CD4-positive, alpha-beta T cell (primary cell): Measurements from ENCODE around the gene LTC4S. TPM values are rescaled to one million over a fixed set of nuclear protein-coding genes. Genes with fewer than 3 reads are reported as not detected.
A peak's percentile ranks its signal among the peaks of the same experiment; 100 is the strongest.

ENCODE experiments used
- ATAC-seq: fragments of 200-7000 bp; cut with Tn5 transposase; one replicate; pipeline ENCODE4 v1.10.0; 2022; ENCODE audit warnings: mild to moderate bottlenecking; ENCODE audit not compliant: poor library complexity
- CTCF ChIA-PET: fragments of 350-600 bp; sonication (Branson Sonifier 250); formaldehyde crosslinking; loops from one replicate; lab custom pipeline; 2021; ENCODE audit warnings: antibody characterized with exemption, inconsistent platforms; lab: Charles Lee
- POLR2A ChIA-PET: fragments of 350-600 bp; sonication (Branson Sonifier 250); formaldehyde crosslinking; loops from one replicate; lab custom pipeline; 2021; ENCODE audit warnings: antibody characterized with exemption, inconsistent platforms; lab: Charles Lee
- DNase-seq, 14 experiments: peaks; one replicate each; pipeline ENCODE4 v3.0.0-alpha.2; 2013 to 2020; ENCODE audit warnings: mixed read lengths in 2 of 14
- H3K27ac ChIP-seq, 2 donors: one replicate each; pipeline versions ENCODE4 v1.5.1 to v1.7.0; 2013; ENCODE audit warnings: low read length in 2 of 2, low read depth in 1 of 2, mild to moderate bottlenecking in 1 of 2
- H3K27me3 ChIP-seq, 2 experiments: 1 replicate in 1 of 2; 2 replicates in 1 of 2; pipeline versions ENCODE4 v1.6.1 to v1.7.0; 2013; ENCODE audit warnings: low read length in 2 of 2, control low read depth in 1 of 2, mild to moderate bottlenecking in 1 of 2, moderate library complexity in 1 of 2; ENCODE audit not compliant: insufficient read depth in 2 of 2, control insufficient read depth in 1 of 2
- H3K36me3 ChIP-seq: one replicate; pipeline ENCODE4 v1.6.1; 2013; ENCODE audit warnings: low read length, control low read depth; ENCODE audit not compliant: insufficient read depth
- H3K4me1 ChIP-seq: one replicate; pipeline ENCODE4 v1.6.1; 2013; ENCODE audit warnings: low read length, control low read depth; ENCODE audit not compliant: insufficient read depth
- H3K4me3 ChIP-seq: one replicate; pipeline ENCODE4 v1.5.1; 2013; ENCODE audit warnings: mild to moderate bottlenecking, low read length, moderate library complexity
- H3K9me3 ChIP-seq, 2 experiments: 1 replicate in 1 of 2; 2 replicates in 1 of 2; pipeline versions ENCODE4 v1.6.1 to v1.7.0; 2013; ENCODE audit warnings: low read length in 2 of 2, mild to moderate bottlenecking in 2 of 2, control low read depth in 1 of 2, moderate library complexity in 1 of 2; ENCODE audit not compliant: control insufficient read depth in 1 of 2, insufficient read depth in 1 of 2
- H3K27ac Mint-ChIP-seq: one replicate; pipeline ENCODE4 v1.8.0; 2020; ENCODE audit warnings: mixed read lengths
- H3K27me3 Mint-ChIP-seq: one replicate; pipeline ENCODE4 v1.8.0; 2021; ENCODE audit warnings: mixed read lengths
- H3K36me3 Mint-ChIP-seq: one replicate; pipeline ENCODE4 v1.8.0; 2021; ENCODE audit warnings: low read depth, mixed read lengths
- H3K4me1 Mint-ChIP-seq: one replicate; pipeline ENCODE4 v1.8.0; 2021; ENCODE audit warnings: low read depth, mixed read lengths
- H3K4me3 Mint-ChIP-seq: one replicate; pipeline ENCODE4 v1.8.0; 2020; ENCODE audit warnings: mild to moderate bottlenecking, mixed read lengths
- H3K9me3 Mint-ChIP-seq: one replicate; pipeline ENCODE4 v1.8.0; 2020; ENCODE audit warnings: mixed read lengths
- CTCF ChIP-seq: fragments of 200-600 bp; IDR thresholded peaks from one replicate; pipeline ENCODE4 v1.8.0; 2022; ENCODE audit warnings: antibody characterized with exemption, mild to moderate bottlenecking
- intact Hi-C, 2 experiments: fragments of 100-400 bp; cut with DNase I in 1 of 2; cut with micrococcal nuclease in 1 of 2; formaldehyde crosslinking; loops; one replicate each; pipeline versions ENCODE4 v1.15.1 to v1.9.0; 2023 to 2025; cut with DNase I, micrococcal nuclease
- total RNA-seq, 174 experiments: library from RNA in 2 of 174; stranded (reverse) in 2 of 174; gene quantifications; one replicate each; pipeline ENCODE4 v1.2.3 and lab custom pipeline; 2021 to 2026

LTC4S gene
- total RNA-seq, 2 experiments from 2014 or later: 3.6 to 4.2 TPM

- intact Hi-C loops: loop anchor here in 1 of 2 experiments (2.0 kb wide), 1 partner anchor 62 kb away; the partner anchor contains the start of gene MAML1
- Histone ChIP-seq H3K27ac (no peak overlapping the region), H3K4me1 (peaks cover 38% of the 10 kb centered on the region), H3K4me3 (peak overlapping the region; percentile 43), H3K9me3 (no peaks in the 10 kb centered on the region), H3K27me3 (no peaks in the 10 kb centered on the region), H3K36me3 (peaks cover 21% of the 10 kb centered on the region)
- peaks cover 19% of the 10 kb centered on the region for H3K36me3 Mint-ChIP-seq
- H3K27me3 Mint-ChIP-seq: no peaks in the 10 kb centered on the region
- H3K4me1 Mint-ChIP-seq: peaks cover 40% of the 10 kb centered on the region
- H3K9me3 Mint-ChIP-seq: no peaks in the 10 kb centered on the region
- POLR2A ChIA-PET: interaction anchor here (0.6 to 4.6 kb wide), 11 partner anchors 11 to 172 kb away, joined by 3 to 23 read pairs (median 7); partner anchors contain the start of genes HNRNPH1, MAML1, MGAT4B and SQSTM1
- ATAC-seq (no peak), DNase-seq (peak in 3 of 14 experiments; percentile 20 to 47 (median 23))
- TF ChIP-seq CTCF: no peak
- CTCF ChIA-PET: interaction anchor here (0.6 to 3.2 kb wide), 8 partner anchors 25 to 116 kb away, joined by 3 to 22 read pairs (median 4); partner anchors contain the start of genes MAML1 and SQSTM1
- peak overlapping the region; percentile 85 for H3K27ac Mint-ChIP-seq
- H3K4me3 Mint-ChIP-seq: peak overlapping the region; percentile 82
Measured at GRCh38 chr5:179795049-179795862, 1.5 kb downstream of the LTC4S start.

- POLR2A ChIA-PET: interaction anchor here (1.0 to 4.6 kb wide), 7 partner anchors 10 to 173 kb away, joined by 3 to 23 read pairs (median 10); partner anchors contain the start of genes HNRNPH1, MAML1, MGAT4B and SQSTM1
- H3K4me3 Mint-ChIP-seq: peak overlapping the region; percentile 83
Measured at GRCh38 chr5:179795863-179796833, 2.4 kb downstream of the LTC4S start.

More at GRCh38 chr5:179795863-179796833, 2.4 kb downstream of the LTC4S start:
- Mint-ChIP-seq H3K9me3 (no peaks in the 10 kb centered on the region), H3K27me3 (no peaks in the 10 kb centered on the region), H3K27ac (peak overlapping the region; percentile 44), H3K4me1 (peaks cover 40% of the 10 kb centered on the region), H3K36me3 (peaks cover 19% of the 10 kb centered on the region)
- peaks cover 26% of the 10 kb centered on the region for H3K36me3 ChIP-seq
- H3K4me3 ChIP-seq: peak overlapping the region; percentile 43
- peak; percentile 74 for TF ChIP-seq CTCF
- no peaks in the 10 kb centered on the region for H3K27me3 ChIP-seq
- H3K9me3 ChIP-seq: no peaks in the 10 kb centered on the region
- peak overlapping the region in 1 of 2 donors; percentile 13 for H3K27ac ChIP-seq
- ATAC-seq (peak; percentile 70), DNase-seq (peak; percentile 53 to 89 (median 69))
- CTCF ChIA-PET: interaction anchor here (0.6 to 3.2 kb wide), 8 partner anchors 24 to 117 kb away, joined by 3 to 22 read pairs (median 4); partner anchors contain the start of genes MAML1 and SQSTM1
- intact Hi-C loops: loop anchor here (2.0 kb wide), 3 partner anchors 33 to 137 kb away; partner anchors contain the start of gene MAML1 (in 1 of the 2)
- peaks cover 38% of the 10 kb centered on the region for H3K4me1 ChIP-seq
